Endodermal cell (in vitro differentiated cells): Measurements from ENCODE around the gene HRH2. TPM values are rescaled to one million over a fixed set of nuclear protein-coding genes. Genes with fewer than 3 reads are reported as not detected.

Experiments used
- DNase-seq: peaks from one replicate; pipeline ENCODE4 v3.0.0-alpha.2; 2017
- H3K27ac ChIP-seq: 2 replicates; pipeline ENCODE4 v1.5.1; 2013; ENCODE audit warnings: mild to moderate bottlenecking, low read depth, low read length, moderate library complexity
- H3K27me3 ChIP-seq: 2 replicates; pipeline ENCODE4 v1.6.1; 2013; ENCODE audit warnings: mild to moderate bottlenecking, low read length, moderate library complexity; ENCODE audit not compliant: insufficient read depth, control insufficient read depth, poor library complexity, severe bottlenecking
- H3K36me3 ChIP-seq: 2 replicates; pipeline ENCODE4 v1.7.0; 2013; ENCODE audit warnings: mild to moderate bottlenecking, low read length, moderate library complexity; ENCODE audit not compliant: control insufficient read depth, insufficient read depth
- H3K4me1 ChIP-seq: one replicate; pipeline ENCODE4 v1.7.0; 2013; ENCODE audit warnings: low read length; ENCODE audit not compliant: control insufficient read depth, insufficient read depth
- H3K4me3 ChIP-seq: 2 replicates; pipeline ENCODE4 v1.5.1; 2013; ENCODE audit warnings: mild to moderate bottlenecking, low read length, moderate library complexity
- H3K9ac ChIP-seq: 2 replicates; pipeline ENCODE4 v1.6.1; 2013; ENCODE audit warnings: mild to moderate bottlenecking, low read length, moderate library complexity; ENCODE audit not compliant: poor library complexity, severe bottlenecking; ENCODE audit errors: extremely low read depth
- H3K9me3 ChIP-seq: 2 replicates; pipeline ENCODE4 v1.6.1; 2013; ENCODE audit warnings: mild to moderate bottlenecking, low read length, moderate library complexity; ENCODE audit not compliant: control insufficient read depth
- H3K27ac Mint-ChIP-seq: 2 replicates; pipeline ENCODE4 v1.8.0; 2020; ENCODE audit warnings: mixed read lengths
- H3K27me3 Mint-ChIP-seq: 2 replicates; pipeline ENCODE4 v1.8.0; 2021; ENCODE audit warnings: mild to moderate bottlenecking, mixed read lengths; ENCODE audit not compliant: insufficient read depth
- H3K36me3 Mint-ChIP-seq: 2 replicates; pipeline ENCODE4 v1.8.0; 2020; ENCODE audit warnings: low read depth, mixed read lengths
- H3K4me1 Mint-ChIP-seq: 2 replicates; pipeline ENCODE4 v1.8.0; 2020; ENCODE audit warnings: mixed read lengths
- H3K4me3 Mint-ChIP-seq: 2 replicates; pipeline ENCODE4 v1.8.0; 2020; ENCODE audit warnings: mild to moderate bottlenecking, moderate library complexity, mixed read lengths
- H3K9me3 Mint-ChIP-seq: 2 replicates; pipeline ENCODE4 v1.8.0; 2020; ENCODE audit warnings: mild to moderate bottlenecking, mixed read lengths
- WGBS, 2 experiments: methylation state at CpG; one replicate each; pipeline versions ENCODE4 v1.1.5 to v1.1.7; 2013; ENCODE audit warnings: missing lambda C conversion rate in 2 of 2, mixed read lengths in 1 of 2; ENCODE audit not compliant: insufficient coverage in 1 of 2, insufficient read length in 1 of 2; 5-methylcytosine and 5-hydroxymethylcytosine counted together
- total RNA-seq, 2 donors: library from RNA; stranded (reverse); fragmentation: NEBNext Ultra II Directional in 1 of 2; extraction: Animal tissue kit (Norgen Biotek cat#: 25700) in 1 of 2; gene quantifications; 2 replicates in 1 of 2; 3 replicates in 1 of 2; pipeline ENCODE4 v1.2.1, GENCODE V29; 2021
- TF ChIP-seq, protein P1 (sequence below): fragments of 200-600 bp; sonication (generic); conservative IDR thresholded peaks from 2 replicates; pipeline ENCODE4 v1.5.0; 2021; ENCODE audit warnings: antibody characterized with exemption, mild to moderate bottlenecking

HRH2 gene
- total RNA-seq, 2 donors from 2014 or later, result 2.1 to 3.3 TPM

DNA sequence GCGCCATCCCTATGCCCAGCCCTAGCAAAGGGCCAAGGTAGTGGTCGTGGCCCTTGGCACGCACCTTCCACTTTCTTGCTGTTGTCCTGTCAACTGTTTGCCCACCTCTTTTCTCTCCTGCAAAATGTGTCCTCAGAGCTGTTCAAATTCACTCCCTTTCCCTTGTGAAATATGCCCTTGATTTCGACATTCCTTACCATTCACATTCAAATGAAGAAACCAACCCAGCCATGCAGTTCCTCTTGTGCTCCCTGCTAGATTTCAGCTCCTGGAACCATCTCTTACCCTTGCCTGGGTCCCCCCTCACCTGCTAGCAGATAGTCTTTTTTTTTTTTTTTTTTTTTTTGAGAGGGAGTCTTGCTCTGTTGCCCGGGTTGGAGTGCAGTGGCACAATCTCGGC, 19.6 kb upstream of the HRH2 start:
- H3K27me3 Mint-ChIP-seq, result no peaks in the 10 kb centered on the region
- no peak overlapping the region for H3K4me3 Mint-ChIP-seq
- TF ChIP-seq, protein P1, sequence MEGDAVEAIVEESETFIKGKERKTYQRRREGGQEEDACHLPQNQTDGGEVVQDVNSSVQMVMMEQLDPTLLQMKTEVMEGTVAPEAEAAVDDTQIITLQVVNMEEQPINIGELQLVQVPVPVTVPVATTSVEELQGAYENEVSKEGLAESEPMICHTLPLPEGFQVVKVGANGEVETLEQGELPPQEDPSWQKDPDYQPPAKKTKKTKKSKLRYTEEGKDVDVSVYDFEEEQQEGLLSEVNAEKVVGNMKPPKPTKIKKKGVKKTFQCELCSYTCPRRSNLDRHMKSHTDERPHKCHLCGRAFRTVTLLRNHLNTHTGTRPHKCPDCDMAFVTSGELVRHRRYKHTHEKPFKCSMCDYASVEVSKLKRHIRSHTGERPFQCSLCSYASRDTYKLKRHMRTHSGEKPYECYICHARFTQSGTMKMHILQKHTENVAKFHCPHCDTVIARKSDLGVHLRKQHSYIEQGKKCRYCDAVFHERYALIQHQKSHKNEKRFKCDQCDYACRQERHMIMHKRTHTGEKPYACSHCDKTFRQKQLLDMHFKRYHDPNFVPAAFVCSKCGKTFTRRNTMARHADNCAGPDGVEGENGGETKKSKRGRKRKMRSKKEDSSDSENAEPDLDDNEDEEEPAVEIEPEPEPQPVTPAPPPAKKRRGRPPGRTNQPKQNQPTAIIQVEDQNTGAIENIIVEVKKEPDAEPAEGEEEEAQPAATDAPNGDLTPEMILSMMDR, result no peak

DNA sequence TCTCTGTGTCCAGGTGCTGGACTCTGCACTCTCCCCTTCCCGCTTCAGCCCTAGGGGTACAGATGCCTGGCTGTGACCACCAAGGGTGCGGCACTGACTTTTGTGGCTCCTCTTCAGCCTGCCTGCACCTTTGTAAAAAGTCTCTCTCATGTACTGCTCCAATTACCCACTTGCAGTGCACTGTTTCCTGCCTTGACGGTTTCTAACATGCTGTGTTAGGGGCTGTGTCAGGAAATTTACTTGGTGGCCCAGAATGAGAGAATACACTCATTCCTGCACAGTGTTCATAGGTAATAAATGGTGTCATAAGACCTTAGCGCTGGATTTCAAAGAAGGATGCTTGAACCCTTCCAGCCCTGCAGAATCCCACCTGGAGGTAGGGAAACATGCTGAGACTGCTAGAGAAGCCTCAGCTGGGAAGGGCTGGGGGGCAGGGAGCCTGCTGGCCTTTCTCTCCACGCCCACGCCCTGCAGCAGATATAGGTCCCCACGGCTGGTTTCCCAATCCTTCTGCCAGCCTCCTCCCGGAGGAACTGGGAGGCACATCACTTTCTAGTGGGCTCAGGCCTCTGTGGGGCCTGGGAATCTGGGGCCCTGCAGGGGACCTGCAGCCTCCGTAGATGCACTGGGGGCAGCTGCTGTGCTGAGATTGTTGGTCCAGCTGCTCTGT, 17.6 kb upstream of the HRH2 start:
- Histone ChIP-seq H3K4me3 (no peak overlapping the region), H3K9ac (no peak overlapping the region), H3K27me3 (no peaks in the 10 kb centered on the region), H3K4me1 (no peaks in the 10 kb centered on the region), H3K36me3 (no peaks in the 10 kb centered on the region), H3K27ac (no peak overlapping the region), H3K9me3 (peaks cover 5% of the 10 kb centered on the region)
- Mint-ChIP-seq H3K27me3 (no peaks in the 10 kb centered on the region), H3K4me3 (no peak overlapping the region), H3K27ac (no peak overlapping the region), H3K9me3 (no peaks in the 10 kb centered on the region), H3K4me1 (peaks cover 16% of the 10 kb centered on the region), H3K36me3 (no peaks in the 10 kb centered on the region)
- 70 to 77% methylated on average over 7 to 9 of the region's 9 CpGs for WGBS, 2 experiments
- no peak for DNase-seq
- TF ChIP-seq, protein P1, result no peak

More for the DNA sequence above, 19.6 kb upstream of the HRH2 start:
- H3K4me1 ChIP-seq, result no peaks in the 10 kb centered on the region
- 41 to 75% methylated on average over 1 to 6 of the region's 6 CpGs for WGBS, 2 experiments
- no peak for DNase-seq
- no peak overlapping the region for H3K27ac Mint-ChIP-seq
- H3K36me3 ChIP-seq, result no peaks in the 10 kb centered on the region
- H3K4me1 Mint-ChIP-seq, result peaks cover 20% of the 10 kb centered on the region
- no peak overlapping the region for H3K4me3 ChIP-seq
- no peaks in the 10 kb centered on the region for H3K9me3 Mint-ChIP-seq
- H3K9me3 ChIP-seq, result peaks cover 5% of the 10 kb centered on the region
- no peaks in the 10 kb centered on the region for H3K27me3 ChIP-seq
- no peaks in the 10 kb centered on the region for H3K36me3 Mint-ChIP-seq
- H3K9ac ChIP-seq, result no peak overlapping the region
- H3K27ac ChIP-seq, result no peak overlapping the region

DNA sequence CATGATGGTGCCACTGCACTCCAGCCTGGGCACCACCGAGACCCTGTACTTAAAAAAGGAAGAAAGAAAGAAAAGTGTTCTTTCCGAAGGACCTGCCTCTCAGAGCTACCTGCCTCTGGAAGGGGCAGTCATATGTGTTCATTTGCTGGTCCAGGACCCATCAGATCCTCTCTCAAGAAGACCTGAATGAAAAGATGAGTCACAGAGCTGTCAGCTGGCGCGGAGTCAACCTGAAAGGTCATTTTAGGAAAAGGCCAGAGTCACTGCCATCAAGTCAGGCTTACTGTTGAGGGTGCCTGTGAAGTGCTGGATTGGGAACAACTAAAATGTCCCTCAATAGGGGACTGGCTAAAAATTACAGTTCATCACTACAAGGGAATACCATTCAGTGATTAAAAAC, 14.9 kb upstream of the HRH2 start:
- no peak overlapping the region for H3K4me3 Mint-ChIP-seq
- peaks cover 16% of the 10 kb centered on the region for H3K4me1 Mint-ChIP-seq
- no peak for DNase-seq
- whole genome bisulfite sequencing, 2 experiments, result 91 to 100% methylated on average over 3 to 4 of the region's 4 CpGs
- H3K4me1 ChIP-seq, result no peaks in the 10 kb centered on the region
- H3K36me3 ChIP-seq, result no peaks in the 10 kb centered on the region
- H3K9me3 ChIP-seq, result peaks cover 2% of the 10 kb centered on the region
- no peaks in the 10 kb centered on the region for H3K36me3 Mint-ChIP-seq
- no peaks in the 10 kb centered on the region for H3K27me3 Mint-ChIP-seq
- H3K27ac Mint-ChIP-seq, result no peak overlapping the region
- no peak overlapping the region for H3K27ac ChIP-seq
- no peaks in the 10 kb centered on the region for H3K27me3 ChIP-seq
- TF ChIP-seq, protein P1, result no peak
- H3K4me3 ChIP-seq, result no peak overlapping the region
- H3K9ac ChIP-seq, result no peak overlapping the region
- H3K9me3 Mint-ChIP-seq, result peaks cover 16% of the 10 kb centered on the region
